T-helper 2 cell treated with Interferon-gamma antibody and Interleukin-4, amounts not matched to agents 100 ng/mL and 5 ng/mL, for 36 hours (primary cell): Measurements from ENCODE around the gene TNFSF10. TPM values are rescaled to one million over a fixed set of nuclear protein-coding genes. Genes with fewer than 3 reads are reported as not detected.

Source experiments
- intact Hi-C: fragments of 100-400 bp; cut with micrococcal nuclease; formaldehyde crosslinking; loops from one replicate; pipeline ENCODE4 v1.15.1; 2023
- total RNA-seq: library from RNA; stranded (reverse); gene quantifications from 2 replicates; pipeline ENCODE4 v1.2.3, GENCODE V29; 2022

TNFSF10 gene
- total RNA-seq, 1 donor from 2014 or later, result 140 TPM

DNA sequence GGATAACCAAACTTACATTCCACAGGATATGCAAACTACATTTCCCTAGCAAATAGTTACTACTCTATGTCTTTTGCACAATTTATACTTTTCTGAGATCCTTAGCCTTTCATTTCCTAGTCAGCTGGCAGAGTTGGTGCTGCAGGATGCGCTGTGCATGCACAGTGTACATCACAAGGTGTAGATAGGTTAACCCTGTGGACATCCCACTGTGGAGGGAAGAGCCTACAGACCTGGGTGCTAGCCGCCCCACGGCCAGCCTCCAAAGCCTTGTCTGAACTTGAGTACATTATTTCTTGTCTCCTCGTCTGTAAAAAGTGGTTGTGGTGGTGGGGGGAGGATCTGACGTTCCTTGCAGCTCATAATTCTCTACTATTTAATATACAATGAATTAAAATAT is 3.5 kb downstream of the TNFSF10 start:
- intact Hi-C loops, result loop anchor here (5.0 to 10.0 kb wide), 4 partner anchors 233 to 1265 kb away; partner anchors contain the start of genes ECT2 and TNIK

DNA sequence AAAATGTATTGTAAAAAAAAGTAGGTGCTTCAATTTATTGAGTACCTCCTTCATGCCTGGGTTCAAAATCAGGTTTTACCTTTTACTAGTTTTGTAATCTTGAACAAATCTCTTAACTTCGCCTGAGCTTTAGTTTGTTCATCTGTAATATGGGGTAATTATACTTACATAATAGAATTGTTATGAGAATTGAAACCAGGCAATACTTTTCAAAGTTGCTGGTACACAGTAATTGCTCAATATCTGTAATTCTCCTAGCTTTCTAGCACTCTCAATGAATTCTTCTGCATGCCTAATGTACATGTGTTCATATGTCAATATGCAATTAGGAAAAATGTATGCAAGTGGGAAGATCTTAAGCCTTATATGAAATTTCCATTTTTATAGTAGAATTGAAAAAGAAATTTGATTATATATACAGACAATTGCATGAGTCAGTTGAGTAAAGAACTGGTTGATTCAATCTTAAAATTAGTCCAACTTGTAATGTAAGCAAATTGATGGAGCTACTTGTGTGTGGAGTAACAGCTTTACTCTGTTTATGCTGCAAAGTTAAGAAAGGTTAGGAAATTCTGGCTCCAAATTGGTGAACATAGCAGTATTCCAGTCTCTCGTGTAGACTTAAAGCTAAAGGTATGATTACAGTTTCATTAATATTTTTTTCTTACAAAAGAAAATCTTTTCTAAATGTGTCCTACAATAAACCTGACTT is 4.1 kb downstream of the TNFSF10 start:
- intact Hi-C loops, result loop anchor here (1.0 to 10.0 kb wide), 3 partner anchors 11 to 414 kb away; partner anchors contain the start of gene ECT2

DNA sequence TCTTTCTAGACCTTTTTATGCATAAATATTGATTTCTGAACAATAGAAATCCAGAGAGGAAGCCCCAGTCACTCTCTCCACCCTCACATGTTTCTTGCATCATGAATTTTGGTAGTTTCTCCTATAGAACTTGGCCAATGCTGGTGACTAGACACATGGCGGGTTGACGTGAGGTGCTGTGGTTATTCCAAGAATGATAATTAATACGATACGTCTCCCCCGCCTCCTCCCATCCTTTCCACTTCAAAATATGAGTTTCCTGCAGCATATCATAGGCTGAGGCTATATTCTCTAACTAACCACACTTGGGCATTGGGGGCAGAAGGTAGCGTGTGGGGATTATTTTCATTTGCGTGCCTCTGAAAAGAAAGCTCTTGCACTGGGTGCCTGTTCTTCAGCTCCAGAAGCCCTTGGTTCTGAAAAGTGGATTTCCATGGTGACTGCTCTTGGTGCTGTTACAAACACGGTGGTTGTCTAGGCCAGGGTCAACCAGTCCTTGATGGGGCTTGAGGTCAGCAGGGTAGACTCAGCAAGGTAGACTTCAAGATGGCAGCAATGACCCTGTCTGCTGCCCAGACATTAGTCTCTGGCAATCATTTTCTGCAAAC is 5.3 kb downstream of the TNFSF10 start:
- intact Hi-C loops, result loop anchor here (1.0 to 10.0 kb wide), 5 partner anchors 12 to 413 kb away; partner anchors contain the start of gene ECT2

DNA sequence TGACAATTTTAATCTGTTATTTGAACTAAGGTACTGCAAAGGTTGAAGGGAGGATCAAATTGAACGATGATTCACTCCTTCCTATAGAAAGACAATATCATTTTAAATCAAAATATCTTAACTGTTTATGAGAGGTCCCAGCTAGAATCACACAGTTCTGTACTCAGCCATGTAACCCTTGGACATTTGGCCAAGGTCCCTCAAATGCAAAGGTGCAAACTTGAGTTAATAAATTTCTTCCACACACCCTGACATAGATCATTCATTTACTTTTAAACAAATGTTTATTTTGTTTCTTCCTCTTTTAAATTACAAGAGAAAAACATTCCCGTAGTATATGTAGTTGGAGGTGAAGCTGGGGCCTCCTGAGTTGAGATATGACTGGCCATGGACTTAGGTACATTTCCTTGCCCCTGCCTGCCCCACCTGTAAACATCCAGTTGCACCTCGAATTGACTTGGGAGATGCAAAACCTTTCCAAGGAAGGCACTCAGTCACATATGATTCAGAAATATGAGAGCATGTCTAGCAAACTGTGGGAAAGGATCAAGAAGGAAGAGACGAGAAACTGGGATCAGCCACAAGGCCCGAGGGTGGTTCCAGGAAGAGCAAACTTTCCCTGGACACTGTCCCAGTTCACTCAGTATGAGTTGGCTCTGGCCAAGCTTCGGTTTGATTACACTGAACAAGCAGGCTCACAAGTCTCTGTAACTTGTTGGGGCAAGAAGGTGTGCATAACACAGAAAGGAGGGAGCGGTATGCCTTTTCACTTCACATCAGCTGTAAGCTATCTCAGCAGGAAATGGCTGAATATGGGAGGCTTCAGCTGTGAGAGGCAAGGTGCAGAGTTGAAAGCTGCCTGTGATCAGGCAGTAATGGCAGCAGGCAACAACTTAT is 6.7 kb downstream of the TNFSF10 start:
- intact Hi-C loops, result loop anchor here (1.0 to 10.0 kb wide), 4 partner anchors 76 to 412 kb away; partner anchors contain the start of gene ECT2

DNA sequence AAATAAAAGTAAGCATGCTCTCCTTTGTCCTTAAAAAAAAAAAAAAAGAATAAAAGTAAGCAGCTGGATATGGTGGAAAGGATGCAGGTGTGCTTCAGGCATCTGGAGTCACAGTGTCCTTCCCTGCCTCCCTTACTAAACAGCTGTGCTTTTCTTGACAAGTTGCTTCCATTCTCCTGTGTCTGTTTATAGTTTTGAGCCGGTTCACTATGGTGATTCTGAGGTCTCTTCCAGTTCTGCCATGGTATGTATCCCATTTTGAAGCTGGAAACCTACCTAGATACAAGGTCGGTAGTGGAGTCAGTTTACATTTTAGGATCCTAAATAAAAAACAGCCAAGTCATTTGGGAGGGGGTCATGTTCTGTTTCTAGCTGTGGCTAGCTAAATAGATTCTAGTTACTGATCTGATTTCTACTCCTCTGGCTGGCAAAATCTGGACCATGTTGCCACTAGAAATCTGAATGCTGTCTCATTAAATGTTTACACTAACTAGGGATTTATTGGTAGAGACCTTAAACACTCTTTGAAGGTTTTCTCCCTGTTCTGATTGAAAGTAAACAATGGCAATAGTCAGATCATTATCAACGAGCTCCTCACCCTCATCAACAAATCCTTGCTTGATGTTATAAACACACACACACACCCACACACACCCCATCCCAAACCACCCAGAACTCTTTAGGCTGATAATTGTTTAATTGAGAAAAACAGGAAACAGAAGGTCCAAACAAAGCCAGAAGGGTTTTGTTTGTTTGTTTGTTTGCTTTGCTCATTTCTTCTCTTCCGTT is 7.9 kb downstream of the TNFSF10 start:
- intact Hi-C loops, result loop anchor here (5.0 to 10.0 kb wide), 2 partner anchors 237 to 411 kb away; partner anchors contain the start of gene ECT2

DNA sequence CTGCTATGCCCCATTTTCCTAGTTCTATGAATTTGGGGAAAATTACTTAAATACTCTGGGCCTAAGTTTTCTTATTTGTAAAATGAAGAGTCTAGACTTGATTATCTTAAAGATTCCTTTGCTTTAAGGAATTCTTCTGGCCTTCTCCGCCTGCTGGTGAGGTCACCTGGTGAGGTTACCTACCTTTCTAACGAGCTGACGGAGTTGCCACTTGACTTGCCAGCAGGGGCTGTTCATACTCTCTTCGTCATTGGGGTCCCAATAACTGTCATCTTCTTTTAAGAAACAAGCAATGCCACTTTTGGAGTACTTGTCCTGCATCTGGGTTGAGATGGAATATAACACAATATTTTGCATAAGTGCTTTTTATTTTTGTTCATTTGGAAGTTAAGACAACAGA is 8.6 kb downstream of the TNFSF10 start:
- intact Hi-C loops, result loop anchor here (5.0 to 10.0 kb wide), 2 partner anchors 238 to 410 kb away; partner anchors contain the start of gene ECT2

DNA sequence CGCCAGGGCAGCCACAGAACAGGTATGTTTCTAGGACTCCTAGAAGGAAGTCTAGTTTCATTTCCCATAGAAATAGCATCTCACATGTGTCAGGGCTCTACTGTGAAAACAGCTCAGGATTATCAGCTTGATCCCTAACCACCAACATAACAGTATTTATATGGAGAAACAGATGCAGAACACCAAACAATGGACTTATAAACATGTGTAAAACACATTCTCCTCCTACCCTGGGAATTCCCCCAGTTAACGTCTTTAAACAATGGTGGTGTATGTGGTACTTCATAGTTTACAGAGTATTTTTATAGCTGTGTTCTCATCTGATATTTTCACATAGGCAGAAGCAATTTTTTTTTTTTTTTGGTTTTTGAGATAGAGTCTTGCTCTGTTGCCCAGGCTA is 9.7 kb downstream of the TNFSF10 start:
- intact Hi-C loops, result loop anchor here (2.0 to 10.0 kb wide), 2 partner anchors 23 to 409 kb away; no protein-coding TSS in a partner anchor

DNA sequence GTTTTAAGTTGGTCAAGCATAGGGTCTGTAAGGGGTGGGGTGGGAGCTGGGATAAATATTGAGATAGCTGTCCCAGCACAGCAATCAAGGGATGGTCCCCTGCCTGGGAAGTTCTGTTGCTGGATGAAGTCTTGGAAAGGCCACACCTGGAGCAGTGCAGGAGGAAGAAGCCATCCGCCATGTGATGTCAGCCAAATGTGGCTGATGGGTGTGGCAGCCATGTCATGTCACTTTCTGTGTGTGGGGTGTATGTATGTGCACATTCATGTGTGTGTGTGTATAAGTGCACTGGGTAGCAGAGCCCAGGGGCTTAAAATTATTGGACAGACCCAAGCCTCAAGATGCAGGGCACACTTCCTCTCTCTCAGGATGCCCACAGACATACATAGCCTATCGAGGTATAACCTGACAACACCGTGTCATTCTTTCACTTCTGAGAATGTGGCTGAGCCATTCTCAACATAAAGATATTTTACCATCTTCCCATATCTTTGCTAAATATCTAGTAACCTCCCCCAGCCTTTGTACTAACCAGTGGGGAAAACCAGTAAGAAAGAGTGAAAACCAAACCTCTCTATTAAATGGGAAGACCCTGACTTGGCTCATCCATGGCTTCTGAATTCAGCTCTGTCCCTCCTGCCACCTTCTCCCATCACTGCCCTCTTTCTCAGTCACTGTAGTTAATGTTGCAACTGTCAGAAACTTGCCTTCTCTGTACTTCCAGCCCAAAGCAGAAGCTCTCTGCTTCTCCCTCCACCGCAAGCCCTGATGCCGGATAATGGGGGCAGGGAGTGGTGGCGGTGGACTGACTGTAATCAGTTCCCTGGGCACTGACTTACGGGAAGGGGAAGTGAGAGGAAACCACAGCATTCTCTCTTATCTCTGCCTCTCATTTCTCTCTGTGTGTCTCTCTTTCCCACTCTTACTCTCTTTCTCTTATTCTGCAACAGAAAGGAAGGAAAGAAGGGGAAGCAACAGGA is 11.2 kb downstream of the TNFSF10 start:
- intact Hi-C loops, result loop anchor here (1.0 to 10.0 kb wide), 3 partner anchors 21 to 407 kb away; no protein-coding TSS in a partner anchor

DNA sequence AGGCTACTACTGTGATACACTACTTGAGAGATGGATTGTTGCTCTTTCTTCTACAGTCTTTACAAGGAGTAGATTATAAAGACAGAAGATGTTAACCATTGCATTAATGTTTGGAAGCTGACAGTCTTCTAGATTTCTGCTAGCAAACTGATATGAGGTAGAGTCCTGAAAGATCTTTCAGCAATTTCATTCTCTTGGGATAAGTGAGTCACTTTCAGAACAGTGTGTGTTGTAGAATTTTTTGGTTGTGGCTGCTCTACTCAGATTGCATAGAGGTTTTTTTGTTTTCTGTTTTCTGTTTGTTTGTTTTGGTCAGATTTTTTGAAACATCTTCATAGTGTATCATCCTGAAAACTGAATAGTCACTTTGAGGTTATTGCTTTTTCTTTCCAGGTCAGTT is 17.1 kb downstream of the TNFSF10 start:
- intact Hi-C loops, result no loop called here

DNA sequence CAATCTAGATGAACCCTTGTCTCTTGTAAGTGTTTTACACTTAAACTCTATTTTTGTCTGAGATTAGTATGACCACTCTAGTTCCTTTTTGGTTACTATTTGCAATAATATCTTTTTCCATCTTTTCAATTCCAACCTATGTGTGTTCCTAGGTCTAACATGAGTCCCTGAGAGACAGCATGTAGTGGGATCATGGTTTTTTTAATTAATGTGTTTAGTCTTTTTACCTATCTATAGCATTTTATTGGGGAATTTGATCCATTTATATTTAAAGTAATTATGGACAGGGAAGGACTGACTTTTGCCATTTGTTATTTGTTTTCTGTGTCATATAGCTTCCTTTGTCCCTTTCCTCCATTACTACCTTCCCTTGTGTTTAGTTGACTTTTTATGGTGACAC is 21.7 kb downstream of the TNFSF10 start:
- intact Hi-C loops, result no loop called here

DNA sequence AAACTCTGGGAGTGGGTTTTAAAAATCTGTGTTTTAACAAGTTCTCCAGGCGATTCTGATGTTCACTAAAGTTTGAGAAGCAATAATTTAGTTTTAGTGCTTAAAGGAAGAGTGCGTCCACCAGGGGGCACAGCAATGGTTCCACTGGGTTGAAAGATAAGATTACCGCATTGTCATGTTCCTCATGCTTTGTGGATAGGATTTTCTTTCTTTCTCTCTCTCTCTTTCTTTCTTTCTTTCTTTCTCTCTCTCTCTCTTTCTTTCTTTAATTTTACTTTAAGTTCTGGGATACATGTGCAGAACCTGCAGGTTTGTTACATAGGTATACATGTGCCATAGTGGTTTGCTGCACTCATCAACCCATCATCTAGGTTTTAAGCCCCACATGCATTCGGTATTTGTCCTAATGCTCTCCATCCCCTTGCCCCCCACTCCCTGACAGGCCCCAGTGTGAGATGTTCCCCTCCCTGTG is 33.0 kb downstream of the TNFSF10 start:
- intact Hi-C loops, result loop anchor here (1.0 to 2.0 kb wide), 4 partner anchors 23 to 177 kb away; no protein-coding TSS in a partner anchor

DNA sequence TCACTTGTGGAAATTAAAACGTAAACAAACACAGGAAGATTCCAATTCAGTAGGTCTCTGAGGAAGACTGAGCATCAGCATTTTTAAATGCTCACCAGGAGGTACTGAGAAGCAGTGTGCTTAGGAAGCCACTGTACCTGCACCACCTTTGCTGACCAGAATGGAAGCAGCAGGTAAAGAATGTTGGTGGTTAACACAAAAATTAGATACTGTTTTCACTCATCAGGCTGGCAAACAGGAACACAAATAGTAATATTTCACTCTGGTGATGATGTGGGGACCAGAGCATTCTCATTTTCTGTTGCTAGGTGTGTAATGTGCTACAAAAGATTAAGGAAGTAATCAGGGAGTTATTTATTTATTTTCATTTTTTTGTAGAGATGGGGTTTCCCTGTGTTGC is 45.1 kb downstream of the TNFSF10 start:
- intact Hi-C loops, result loop anchor here (5.0 kb wide), 1 partner anchor 146 kb away; no protein-coding TSS in a partner anchor

DNA sequence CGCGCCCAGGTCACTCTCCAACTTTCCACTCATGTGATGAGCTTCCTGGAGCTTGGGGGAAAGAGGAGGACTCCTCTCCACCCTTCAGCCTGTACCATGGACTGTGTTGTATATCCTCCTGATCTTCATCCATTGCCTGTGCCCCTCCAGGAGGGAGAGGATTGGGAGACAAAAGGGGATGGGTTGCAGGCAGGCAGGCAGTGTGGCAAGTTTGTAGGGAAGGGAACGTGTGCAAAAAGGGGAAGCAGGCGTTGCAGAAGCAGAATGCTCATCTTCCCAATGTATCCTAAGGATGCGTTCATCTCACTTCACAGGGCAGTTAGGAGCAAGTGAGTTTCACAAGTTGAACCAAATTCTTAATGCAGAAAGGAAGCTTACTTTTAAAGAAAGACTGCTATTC is 46.9 kb downstream of the TNFSF10 start:
- intact Hi-C loops, result loop anchor here (5.0 kb wide), 1 partner anchor 144 kb away; no protein-coding TSS in a partner anchor

DNA sequence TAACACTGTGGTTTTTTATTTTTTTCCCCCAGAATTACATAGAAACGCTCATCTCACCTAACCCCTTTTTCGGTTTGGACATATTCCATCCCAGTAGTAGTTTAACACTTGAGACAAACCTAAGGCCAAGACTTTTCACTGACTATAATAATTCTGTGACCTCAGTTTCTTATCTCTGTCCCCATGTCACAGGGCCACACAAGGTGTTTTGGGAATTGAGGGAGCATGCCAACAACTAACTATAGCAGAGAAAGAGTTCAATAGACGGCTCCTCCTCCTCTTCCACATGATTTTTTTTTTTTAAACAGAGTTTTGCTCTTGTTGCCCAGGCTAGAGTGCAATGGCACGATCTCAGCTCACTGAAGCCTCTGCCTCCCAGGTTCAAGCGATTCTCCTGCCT is 47.5 kb downstream of the TNFSF10 start:
- intact Hi-C loops, result loop anchor here (5.0 kb wide), 1 partner anchor 143 kb away; no protein-coding TSS in a partner anchor

DNA sequence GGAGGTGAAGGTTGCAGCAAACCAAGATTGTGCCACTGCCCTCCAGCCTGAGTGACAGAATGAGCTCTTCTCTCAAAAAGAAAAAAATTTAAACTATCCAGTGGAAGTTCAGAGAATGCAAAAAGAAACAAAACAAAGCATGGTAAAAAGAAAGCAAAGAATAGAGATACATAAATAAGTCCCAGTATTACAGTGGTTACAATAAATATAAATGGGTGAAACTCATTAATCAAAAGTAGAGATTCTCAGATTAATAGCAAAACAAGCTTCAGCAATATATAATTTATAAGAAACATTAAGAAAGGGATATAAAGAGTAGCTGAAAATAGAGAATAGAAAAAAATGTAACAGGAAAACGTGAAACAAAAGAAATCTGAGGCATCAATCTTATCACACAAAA is 51.3 kb downstream of the TNFSF10 start:
- intact Hi-C loops, result no loop called here

DNA sequence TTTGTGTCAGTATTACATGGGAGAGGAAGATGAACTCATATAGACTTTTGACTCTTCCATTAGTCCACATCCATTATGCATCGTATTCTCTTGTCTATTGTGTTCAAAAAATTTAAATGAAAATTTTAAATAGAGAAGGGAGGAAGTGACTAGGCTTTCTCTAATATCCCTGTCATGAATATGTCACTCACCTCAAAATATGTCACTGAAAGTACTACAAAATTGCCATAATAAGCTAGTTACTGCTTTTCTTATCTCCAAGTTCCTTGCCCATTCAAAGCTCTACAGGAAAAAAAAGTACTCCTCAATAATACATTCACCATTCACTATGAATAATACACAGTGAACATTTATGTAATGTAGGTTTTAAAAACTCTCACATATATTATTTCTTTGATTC is 52.6 kb downstream of the TNFSF10 start:
- intact Hi-C loops, result no loop called here

DNA sequence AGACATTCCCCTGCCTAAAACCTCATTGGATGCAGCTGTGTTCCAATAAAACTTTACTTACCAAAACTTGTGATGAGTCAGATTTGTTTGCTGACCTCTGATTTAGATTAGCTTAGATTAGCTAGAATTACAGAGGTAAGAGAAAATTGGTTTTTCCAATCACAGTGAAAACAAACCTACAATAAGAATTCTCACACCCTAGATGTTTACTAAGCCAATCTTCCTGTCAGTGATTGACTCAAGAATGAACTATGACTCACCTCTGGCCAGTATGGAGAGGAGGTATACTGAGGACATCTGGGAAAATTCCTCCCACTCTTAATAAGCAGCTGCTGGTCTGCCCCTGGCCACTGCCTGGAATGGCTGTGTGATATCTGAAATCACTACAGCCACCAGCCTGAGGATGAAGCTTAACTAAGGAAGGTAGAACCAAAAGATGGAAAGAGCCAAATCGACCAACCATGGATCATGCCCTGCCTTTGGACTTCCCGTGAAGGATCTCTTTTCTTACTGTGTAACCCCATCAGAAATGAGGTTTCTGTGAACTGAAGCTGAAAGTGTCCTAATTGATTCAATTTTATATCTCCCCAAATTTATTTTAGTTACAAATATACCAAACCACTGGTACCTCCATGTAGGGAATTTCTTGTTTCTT is 55.9 kb downstream of the TNFSF10 start:
- intact Hi-C loops, result no loop called here

DNA sequence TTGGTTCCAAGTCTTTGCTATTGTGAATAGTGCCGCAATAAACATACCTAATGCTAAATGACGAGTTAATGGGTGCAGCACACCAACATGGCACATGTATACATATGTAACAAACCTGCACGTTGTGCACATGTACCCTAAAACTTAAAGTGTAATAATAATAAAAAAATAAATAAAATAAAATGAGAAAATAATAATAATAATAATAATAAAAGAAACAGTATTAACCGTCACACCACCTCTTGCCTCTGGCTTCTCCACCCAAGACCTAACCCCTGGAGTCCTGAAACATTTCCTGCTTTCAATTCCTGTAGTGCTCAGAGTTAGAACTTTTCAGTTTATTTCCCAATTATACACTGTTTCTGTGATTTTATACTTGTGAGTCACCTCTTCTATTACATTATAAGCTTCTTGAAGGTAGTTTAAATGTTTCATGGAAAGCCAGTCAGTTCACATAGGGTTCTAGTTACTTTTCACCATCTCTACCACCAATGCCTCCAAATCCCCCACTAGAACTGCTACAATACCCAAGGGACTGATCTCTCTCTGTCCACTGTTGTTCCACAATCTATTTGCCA is 56.6 kb downstream of the TNFSF10 start:
- intact Hi-C loops, result no loop called here
